Endodermal cell (in vitro differentiated cells): ENCODE results near the gene FAM43A. TPM values are rescaled to one million over a fixed set of nuclear protein-coding genes. Genes with fewer than 3 reads are reported as not detected.

ENCODE experiments used
- DNase-seq: peaks from one replicate; pipeline ENCODE4 v3.0.0-alpha.2; 2017
- H3K27ac ChIP-seq: 2 replicates; pipeline ENCODE4 v1.5.1; 2013; ENCODE audit warnings: mild to moderate bottlenecking, low read depth, low read length, moderate library complexity
- H3K27me3 ChIP-seq: 2 replicates; pipeline ENCODE4 v1.6.1; 2013; ENCODE audit warnings: mild to moderate bottlenecking, low read length, moderate library complexity; ENCODE audit not compliant: insufficient read depth, control insufficient read depth, poor library complexity, severe bottlenecking
- H3K36me3 ChIP-seq: 2 replicates; pipeline ENCODE4 v1.7.0; 2013; ENCODE audit warnings: mild to moderate bottlenecking, low read length, moderate library complexity; ENCODE audit not compliant: control insufficient read depth, insufficient read depth
- H3K4me1 ChIP-seq: one replicate; pipeline ENCODE4 v1.7.0; 2013; ENCODE audit warnings: low read length; ENCODE audit not compliant: control insufficient read depth, insufficient read depth
- H3K4me3 ChIP-seq: 2 replicates; pipeline ENCODE4 v1.5.1; 2013; ENCODE audit warnings: mild to moderate bottlenecking, low read length, moderate library complexity
- H3K9ac ChIP-seq: 2 replicates; pipeline ENCODE4 v1.6.1; 2013; ENCODE audit warnings: mild to moderate bottlenecking, low read length, moderate library complexity; ENCODE audit not compliant: poor library complexity, severe bottlenecking; ENCODE audit errors: extremely low read depth
- H3K9me3 ChIP-seq: 2 replicates; pipeline ENCODE4 v1.6.1; 2013; ENCODE audit warnings: mild to moderate bottlenecking, low read length, moderate library complexity; ENCODE audit not compliant: control insufficient read depth
- H3K27ac Mint-ChIP-seq: 2 replicates; pipeline ENCODE4 v1.8.0; 2020; ENCODE audit warnings: mixed read lengths
- H3K27me3 Mint-ChIP-seq: 2 replicates; pipeline ENCODE4 v1.8.0; 2021; ENCODE audit warnings: mild to moderate bottlenecking, mixed read lengths; ENCODE audit not compliant: insufficient read depth
- H3K36me3 Mint-ChIP-seq: 2 replicates; pipeline ENCODE4 v1.8.0; 2020; ENCODE audit warnings: low read depth, mixed read lengths
- H3K4me1 Mint-ChIP-seq: 2 replicates; pipeline ENCODE4 v1.8.0; 2020; ENCODE audit warnings: mixed read lengths
- H3K4me3 Mint-ChIP-seq: 2 replicates; pipeline ENCODE4 v1.8.0; 2020; ENCODE audit warnings: mild to moderate bottlenecking, moderate library complexity, mixed read lengths
- H3K9me3 Mint-ChIP-seq: 2 replicates; pipeline ENCODE4 v1.8.0; 2020; ENCODE audit warnings: mild to moderate bottlenecking, mixed read lengths
- WGBS, 2 experiments: methylation state at CpG; one replicate each; pipeline versions ENCODE4 v1.1.5 to v1.1.7; 2013; ENCODE audit warnings: missing lambda C conversion rate in 2 of 2, mixed read lengths in 1 of 2; ENCODE audit not compliant: insufficient coverage in 1 of 2, insufficient read length in 1 of 2; 5-methylcytosine and 5-hydroxymethylcytosine counted together
- total RNA-seq, 2 donors: library from RNA; stranded (reverse); fragmentation: NEBNext Ultra II Directional in 1 of 2; extraction: Animal tissue kit (Norgen Biotek cat#: 25700) in 1 of 2; gene quantifications; 2 replicates in 1 of 2; 3 replicates in 1 of 2; pipeline ENCODE4 v1.2.1, GENCODE V29; 2021
- TF ChIP-seq, protein P1 (sequence below): fragments of 200-600 bp; sonication (generic); conservative IDR thresholded peaks from 2 replicates; pipeline ENCODE4 v1.5.0; 2021; ENCODE audit warnings: antibody characterized with exemption, mild to moderate bottlenecking

Gene FAM43A
- total RNA-seq, 2 donors from 2014 or later, result 0.58 to 4.4 TPM

DNA sequence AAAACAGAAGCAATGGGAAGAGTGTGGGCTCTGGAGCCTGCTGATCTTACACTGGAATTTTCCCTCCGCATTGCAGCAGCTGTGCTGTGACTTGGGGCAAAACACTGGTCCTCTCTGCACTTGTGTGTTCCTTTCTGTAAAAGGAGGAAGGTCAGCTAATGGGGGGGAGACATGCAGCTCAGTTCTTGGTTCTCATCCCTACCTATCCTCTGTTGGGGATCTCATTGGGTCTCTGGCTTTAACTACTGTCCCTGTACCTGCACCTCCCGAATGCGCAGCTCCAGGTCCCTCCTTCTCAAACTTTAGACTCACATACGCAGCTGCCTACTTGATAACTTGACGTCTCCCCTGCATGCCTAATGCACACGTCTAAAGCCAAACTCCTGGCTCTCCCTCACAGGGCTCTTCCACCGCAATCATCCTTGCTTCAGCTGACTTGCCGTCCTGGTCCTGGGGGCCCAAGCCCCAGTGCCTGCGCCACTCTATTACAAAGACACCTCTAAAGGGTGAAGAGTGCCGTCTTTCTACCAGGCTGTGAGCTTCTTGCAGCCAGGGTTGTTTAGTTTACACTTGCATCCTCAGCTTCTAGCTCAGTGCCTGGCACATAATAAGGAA lies 46.6 kb upstream of the FAM43A start:
- Mint-ChIP-seq H3K27me3 (no peaks in the 10 kb centered on the region), H3K27ac (peak overlapping the region; percentile 61), H3K4me1 (peaks cover 20% of the 10 kb centered on the region), H3K9me3 (no peaks in the 10 kb centered on the region), H3K36me3 (peaks cover 34% of the 10 kb centered on the region), H3K4me3 (no peak overlapping the region)
- no peaks in the 10 kb centered on the region for H3K27me3 ChIP-seq
- DNase-seq, result no peak
- H3K4me3 ChIP-seq, result no peak overlapping the region
- peaks cover 35% of the 10 kb centered on the region for H3K36me3 ChIP-seq
- WGBS, 2 experiments, result 95 to 97% methylated on average over 9 to 10 of the region's 10 CpGs
- no peak overlapping the region for H3K27ac ChIP-seq
- no peaks in the 10 kb centered on the region for H3K9me3 ChIP-seq
- no peak overlapping the region for H3K9ac ChIP-seq
- TF ChIP-seq, protein P1, sequence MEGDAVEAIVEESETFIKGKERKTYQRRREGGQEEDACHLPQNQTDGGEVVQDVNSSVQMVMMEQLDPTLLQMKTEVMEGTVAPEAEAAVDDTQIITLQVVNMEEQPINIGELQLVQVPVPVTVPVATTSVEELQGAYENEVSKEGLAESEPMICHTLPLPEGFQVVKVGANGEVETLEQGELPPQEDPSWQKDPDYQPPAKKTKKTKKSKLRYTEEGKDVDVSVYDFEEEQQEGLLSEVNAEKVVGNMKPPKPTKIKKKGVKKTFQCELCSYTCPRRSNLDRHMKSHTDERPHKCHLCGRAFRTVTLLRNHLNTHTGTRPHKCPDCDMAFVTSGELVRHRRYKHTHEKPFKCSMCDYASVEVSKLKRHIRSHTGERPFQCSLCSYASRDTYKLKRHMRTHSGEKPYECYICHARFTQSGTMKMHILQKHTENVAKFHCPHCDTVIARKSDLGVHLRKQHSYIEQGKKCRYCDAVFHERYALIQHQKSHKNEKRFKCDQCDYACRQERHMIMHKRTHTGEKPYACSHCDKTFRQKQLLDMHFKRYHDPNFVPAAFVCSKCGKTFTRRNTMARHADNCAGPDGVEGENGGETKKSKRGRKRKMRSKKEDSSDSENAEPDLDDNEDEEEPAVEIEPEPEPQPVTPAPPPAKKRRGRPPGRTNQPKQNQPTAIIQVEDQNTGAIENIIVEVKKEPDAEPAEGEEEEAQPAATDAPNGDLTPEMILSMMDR, result no peak
- H3K4me1 ChIP-seq, result no peaks in the 10 kb centered on the region

DNA sequence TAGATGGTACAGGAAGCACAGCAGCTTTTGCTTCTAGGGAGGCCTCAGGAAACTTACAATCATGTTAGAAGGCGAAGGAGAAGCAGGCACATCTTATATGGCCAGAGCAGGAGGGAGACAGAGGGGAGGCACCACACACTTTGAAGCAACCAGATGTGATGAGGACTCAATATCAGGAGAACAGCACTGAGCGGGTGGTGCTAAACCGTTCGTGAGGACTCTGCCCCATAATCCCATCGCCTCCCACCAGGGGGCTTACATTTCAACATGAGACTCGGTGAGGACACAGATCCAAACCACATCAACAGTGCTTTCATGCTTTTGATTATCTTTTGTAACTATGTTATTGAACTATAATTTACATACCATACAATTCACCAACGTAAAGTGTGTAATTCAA lies 44.9 kb upstream of the FAM43A start:
- H3K4me3 ChIP-seq, result no peak overlapping the region
- Mint-ChIP-seq H3K27ac (no peak overlapping the region), H3K9me3 (no peaks in the 10 kb centered on the region), H3K36me3 (peaks cover 47% of the 10 kb centered on the region), H3K4me1 (peaks cover 20% of the 10 kb centered on the region), H3K27me3 (no peaks in the 10 kb centered on the region), H3K4me3 (no peak overlapping the region)
- TF ChIP-seq, protein P1, result peak; percentile 70
- H3K9ac ChIP-seq, result no peak overlapping the region
- no peaks in the 10 kb centered on the region for H3K9me3 ChIP-seq
- no peaks in the 10 kb centered on the region for H3K27me3 ChIP-seq
- peak; percentile 79 for DNase-seq
- WGBS, 2 experiments, result 74 to 88% methylated on average over 3 to 7 of the region's 7 CpGs
- H3K36me3 ChIP-seq, result peaks cover 50% of the 10 kb centered on the region
- H3K4me1 ChIP-seq, result no peaks in the 10 kb centered on the region
- no peak overlapping the region for H3K27ac ChIP-seq

DNA sequence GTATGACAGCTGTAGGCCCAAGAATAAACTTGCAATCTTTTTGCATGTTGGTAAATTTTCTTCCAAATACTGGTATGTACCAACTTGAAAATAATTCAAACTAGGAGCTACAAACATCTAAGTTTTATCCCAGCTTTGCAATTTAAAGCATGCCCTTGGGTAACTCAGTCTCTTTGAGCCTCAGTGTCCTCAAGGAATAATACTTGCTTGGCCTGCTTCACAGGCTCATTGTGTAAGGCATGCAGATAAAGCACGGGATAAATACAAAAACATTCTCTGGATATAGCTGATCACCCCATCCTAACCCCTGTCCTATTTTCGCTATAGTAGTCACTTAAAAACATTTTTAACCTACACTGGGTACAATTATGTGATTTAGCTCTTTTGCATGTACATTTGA lies 42.9 kb upstream of the FAM43A start:
- Mint-ChIP-seq H3K4me1 (peaks cover 9% of the 10 kb centered on the region), H3K27ac (no peak overlapping the region), H3K36me3 (peaks cover 59% of the 10 kb centered on the region), H3K27me3 (no peaks in the 10 kb centered on the region), H3K9me3 (no peaks in the 10 kb centered on the region), H3K4me3 (no peak overlapping the region)
- TF ChIP-seq, protein P1, result no peak
- no peak for DNase-seq
- no peaks in the 10 kb centered on the region for H3K4me1 ChIP-seq
- no peaks in the 10 kb centered on the region for H3K9me3 ChIP-seq
- no peaks in the 10 kb centered on the region for H3K27me3 ChIP-seq
- H3K9ac ChIP-seq, result no peak overlapping the region
- no peak overlapping the region for H3K27ac ChIP-seq
- H3K4me3 ChIP-seq, result no peak overlapping the region
- WGBS, 2 experiments, result 89 to 100% methylated on average over 1 to 2 of the region's 2 CpGs
- peaks cover 61% of the 10 kb centered on the region for H3K36me3 ChIP-seq
